ENCODE data around the gene NHP2.
A peak's percentile ranks its signal among the peaks of the same experiment; 100 is the strongest.

NHP2 gene

GRCh38 chr5:178174456-178174855, 20.8 kb upstream of the NHP2 start:
- no peak for DNase-seq

GRCh38 chr5:178170455-178170854, 16.8 kb upstream of the NHP2 start:
- no peak for DNase-seq

- no peak for DNase-seq
These were observed 11.9 kb upstream of the NHP2 start for GRCh38 chr5:178165581-178165980.

- DNase-seq = peak; percentile 80
These were observed 10.4 kb upstream of the NHP2 start for GRCh38 chr5:178163772-178164735.

GRCh38 chr5:178162481-178162880, 8.8 kb upstream of the NHP2 start:
- no peak for DNase-seq

- no peak for DNase-seq
These were observed 6.5 kb upstream of the NHP2 start for GRCh38 chr5:178160176-178160575.

GRCh38 chr5:178155065-178155464, 1.4 kb upstream of the NHP2 start:
- DNase-seq = no peak

GRCh38 chr5:178152491-178153444, 917 bp downstream of the NHP2 start:
- DNase-seq = no peak

GRCh38 chr5:178150977-178151734, 2.5 kb downstream of the NHP2 start:
- no peak for DNase-seq

GRCh38 chr5:178149199-178149932, 4.3 kb downstream of the NHP2 start:
- DNase-seq = no peak

GRCh38 chr5:178147406-178147805, 6.3 kb downstream of the NHP2 start:
- DNase-seq = no peak

- DNase-seq = peak; percentile 21
These were observed 7.5 kb downstream of the NHP2 start for GRCh38 chr5:178145965-178146820.

GRCh38 chr5:178143901-178144300, 9.8 kb downstream of the NHP2 start:
- peak; percentile 77 for DNase-seq

GRCh38 chr5:178143246-178143645, 10.4 kb downstream of the NHP2 start:
- DNase-seq = no peak

- no peak for DNase-seq
These were observed 11.0 kb downstream of the NHP2 start for GRCh38 chr5:178142642-178143041.

- DNase-seq = no peak
These were observed 12.1 kb downstream of the NHP2 start for GRCh38 chr5:178141550-178141949.

- no peak for DNase-seq
These were observed 15.7 kb downstream of the NHP2 start for GRCh38 chr5:178137991-178138390.

GRCh38 chr5:178136990-178137389, 16.7 kb downstream of the NHP2 start:
- DNase-seq = no peak

GRCh38 chr5:178131446-178131996, 22.2 kb downstream of the NHP2 start:
- no peak for DNase-seq

- peak; percentile 42 for DNase-seq
These were observed 22.9 kb downstream of the NHP2 start, which contains the start of gene RMND5B for GRCh38 chr5:178130576-178131445. RMND5B (plus strand) TSS chr5:178131014; CDS start chr5:178138120, 7,106 bp downstream.

Data from NCI-H1694 treated with DMSO at 0.1 percent for 48 hours (cell line).